ENCODE measurements around the gene FHL2. TPM values are rescaled to one million over a fixed set of nuclear protein-coding genes. Genes with fewer than 3 reads are reported as not detected.
A peak's percentile ranks its signal among the peaks of the same experiment; 100 is the strongest.

Gene FHL2
- polyA plus RNA-seq, 3 donors: 0.03 TPM; not detected in 1

DNA sequence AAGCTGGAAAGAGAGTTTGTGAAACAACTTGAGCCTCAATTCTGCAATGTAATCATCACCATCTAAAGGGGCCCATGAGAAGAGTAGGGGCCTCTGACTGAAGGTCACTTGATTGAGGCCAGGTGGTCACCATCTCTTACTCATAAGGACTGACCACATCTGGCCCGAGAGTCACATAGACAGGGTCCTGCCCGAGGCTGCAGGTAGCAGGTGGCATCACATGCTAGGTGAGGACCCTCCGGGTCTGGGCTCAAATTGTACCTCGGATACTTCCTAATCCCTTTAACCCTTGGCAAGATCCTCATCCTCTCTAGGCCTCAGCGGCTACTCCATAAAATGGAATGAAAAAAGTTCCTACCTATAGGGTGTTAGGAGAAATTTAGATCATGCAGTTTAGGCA is 16.7 kb downstream of the FHL2 start:
- Mint-ChIP-seq H3K9me3 (no peaks in the 10 kb centered on the region), H3K27me3 (ENCODE audit: low read depth in 3 of 3) (peaks cover 1 to 6% (median 1%) of the 10 kb centered on the region in 3 donors), H3K4me1 (peaks cover 18% of the 10 kb centered on the region), H3K4me3 (no peak overlapping the region), H3K27ac (no peak overlapping the region), H3K36me3 (no peaks in the 10 kb centered on the region)
- Histone ChIP-seq H3K4me3 (replicated peaks in 1 of 3; ENCODE audit: low read depth in 2 of 3, low read length in 3 of 3) (no peak overlapping the region), H3K4me1 (ENCODE audit: control insufficient read depth in 1 of 2, insufficient read depth in 2 of 2, low read length in 2 of 2) (peaks cover 7 to 15% of the 10 kb centered on the region in 2 donors), H2AFZ (ENCODE audit: insufficient read depth, low read depth, low read length, poor library complexity, severe bottlenecking) (no peak overlapping the region), H3K79me2 (ENCODE audit: insufficient read depth, low read length) (no peaks in the 10 kb centered on the region), H3K9me3 (replicated peaks in 1 of 2; ENCODE audit: control insufficient read depth in 1 of 2, insufficient read depth in 1 of 2, low read length in 2 of 2) (no peaks in the 10 kb centered on the region), H3K27me3 (ENCODE audit: control insufficient read depth in 2 of 2, insufficient read depth in 2 of 2, low read length in 2 of 2) (no peaks in the 10 kb centered on the region), H3K9ac (ENCODE audit: insufficient read depth, low read length, poor library complexity, severe bottlenecking) (no peak overlapping the region), H3K36me3 (replicated peaks in 1 of 2; ENCODE audit: control insufficient read depth in 1 of 2, insufficient read depth in 2 of 2, low read length in 2 of 2) (no peaks in the 10 kb centered on the region), H4K20me1 (ENCODE audit: insufficient read depth, low read length) (no peaks in the 10 kb centered on the region), H3K4me2 (replicated peaks; ENCODE audit: extremely low read depth, low read length, poor library complexity, severe bottlenecking) (no peak overlapping the region), H3K27ac (ENCODE audit: low read depth in 1 of 2, low read length in 2 of 2) (no peak overlapping the region)
- no peak for DNase-seq
- TF ChIP-seq, protein P1, sequence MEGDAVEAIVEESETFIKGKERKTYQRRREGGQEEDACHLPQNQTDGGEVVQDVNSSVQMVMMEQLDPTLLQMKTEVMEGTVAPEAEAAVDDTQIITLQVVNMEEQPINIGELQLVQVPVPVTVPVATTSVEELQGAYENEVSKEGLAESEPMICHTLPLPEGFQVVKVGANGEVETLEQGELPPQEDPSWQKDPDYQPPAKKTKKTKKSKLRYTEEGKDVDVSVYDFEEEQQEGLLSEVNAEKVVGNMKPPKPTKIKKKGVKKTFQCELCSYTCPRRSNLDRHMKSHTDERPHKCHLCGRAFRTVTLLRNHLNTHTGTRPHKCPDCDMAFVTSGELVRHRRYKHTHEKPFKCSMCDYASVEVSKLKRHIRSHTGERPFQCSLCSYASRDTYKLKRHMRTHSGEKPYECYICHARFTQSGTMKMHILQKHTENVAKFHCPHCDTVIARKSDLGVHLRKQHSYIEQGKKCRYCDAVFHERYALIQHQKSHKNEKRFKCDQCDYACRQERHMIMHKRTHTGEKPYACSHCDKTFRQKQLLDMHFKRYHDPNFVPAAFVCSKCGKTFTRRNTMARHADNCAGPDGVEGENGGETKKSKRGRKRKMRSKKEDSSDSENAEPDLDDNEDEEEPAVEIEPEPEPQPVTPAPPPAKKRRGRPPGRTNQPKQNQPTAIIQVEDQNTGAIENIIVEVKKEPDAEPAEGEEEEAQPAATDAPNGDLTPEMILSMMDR (IDR thresholded peaks at IDR 0.05): no peak
- no CpG with 5 or more reads among the region's 5 CpGs for WGBS (ENCODE audit: insufficient coverage)
- intact Hi-C loops (cut with micrococcal nuclease): no loop called here

DNA sequence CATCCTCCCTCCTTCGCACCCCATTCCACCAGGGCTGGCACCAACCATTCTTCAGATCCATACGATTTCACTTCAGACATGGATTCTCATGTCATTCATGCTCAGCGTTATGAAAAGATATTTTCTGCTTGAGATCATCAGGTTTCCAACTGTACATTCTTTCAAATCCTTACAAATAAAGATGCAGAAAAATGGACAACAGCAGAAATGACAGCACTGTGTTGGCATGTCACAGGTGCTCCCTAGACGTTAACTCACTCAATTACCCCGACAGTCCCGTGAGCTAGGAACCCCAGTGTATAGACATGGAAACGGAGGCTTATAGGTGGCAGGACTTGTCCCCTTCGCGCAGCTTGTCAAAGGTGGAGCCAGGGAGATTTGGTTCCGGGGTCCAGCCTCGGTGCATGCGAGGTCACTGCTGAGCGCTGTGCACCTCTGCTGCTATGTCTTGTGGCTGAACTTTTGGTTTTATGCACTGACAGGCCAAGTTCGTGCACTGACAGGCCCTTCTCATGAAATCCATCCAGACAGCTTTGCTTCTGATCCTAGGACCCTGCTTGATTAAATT is 17.7 kb downstream of the FHL2 start:
- no peak overlapping the region for H3K4me3 ChIP-seq (replicated peaks in 1 of 3; ENCODE audit: low read depth in 2 of 3, low read length in 3 of 3)
- Mint-ChIP-seq H3K27ac (peak overlapping the region in 1 of 7 donors; percentile 33), H3K4me1 (peaks cover 18% of the 10 kb centered on the region), H3K4me3 (no peak overlapping the region), H3K27me3 (ENCODE audit: low read depth in 3 of 3) (peaks cover 1 to 6% (median 1%) of the 10 kb centered on the region in 3 donors), H3K9me3 (no peaks in the 10 kb centered on the region), H3K36me3 (no peaks in the 10 kb centered on the region)
- no peaks in the 10 kb centered on the region for H3K27me3 ChIP-seq (ENCODE audit: control insufficient read depth in 2 of 2, insufficient read depth in 2 of 2, low read length in 2 of 2)
- H3K36me3 ChIP-seq (replicated peaks in 1 of 2; ENCODE audit: control insufficient read depth in 1 of 2, insufficient read depth in 2 of 2, low read length in 2 of 2): no peaks in the 10 kb centered on the region
- H4K20me1 ChIP-seq (ENCODE audit: insufficient read depth, low read length): no peaks in the 10 kb centered on the region
- intact Hi-C loops (cut with micrococcal nuclease): no loop called here
- H2AFZ ChIP-seq (ENCODE audit: insufficient read depth, low read depth, low read length, poor library complexity, severe bottlenecking): no peak overlapping the region
- 96% methylated on average over 12 of the region's 14 CpGs for WGBS (ENCODE audit: insufficient coverage)
- no peaks in the 10 kb centered on the region for H3K9me3 ChIP-seq (replicated peaks in 1 of 2; ENCODE audit: control insufficient read depth in 1 of 2, insufficient read depth in 1 of 2, low read length in 2 of 2)
- no peaks in the 10 kb centered on the region for H3K79me2 ChIP-seq (ENCODE audit: insufficient read depth, low read length)
- TF ChIP-seq, protein P1 (IDR thresholded peaks at IDR 0.05): no peak
- H3K4me2 ChIP-seq (replicated peaks; ENCODE audit: extremely low read depth, low read length, poor library complexity, severe bottlenecking): no peak overlapping the region
- DNase-seq: no peak
- H3K27ac ChIP-seq (ENCODE audit: low read depth in 1 of 2, low read length in 2 of 2): no peak overlapping the region
- H3K4me1 ChIP-seq (ENCODE audit: control insufficient read depth in 1 of 2, insufficient read depth in 2 of 2, low read length in 2 of 2): peaks cover 7 to 15% of the 10 kb centered on the region in 2 donors
- no peak overlapping the region for H3K9ac ChIP-seq (ENCODE audit: insufficient read depth, low read length, poor library complexity, severe bottlenecking)
